ENCODE measurements around the gene CGREF1. TPM values are rescaled to one million over a fixed set of nuclear protein-coding genes. Genes with fewer than 3 reads are reported as not detected.

The CGREF1 gene
- total and polyA plus RNA-seq, 7 donors: 0.68 to 2.6 (median 1.1) TPM; not detected in 2

DNA sequence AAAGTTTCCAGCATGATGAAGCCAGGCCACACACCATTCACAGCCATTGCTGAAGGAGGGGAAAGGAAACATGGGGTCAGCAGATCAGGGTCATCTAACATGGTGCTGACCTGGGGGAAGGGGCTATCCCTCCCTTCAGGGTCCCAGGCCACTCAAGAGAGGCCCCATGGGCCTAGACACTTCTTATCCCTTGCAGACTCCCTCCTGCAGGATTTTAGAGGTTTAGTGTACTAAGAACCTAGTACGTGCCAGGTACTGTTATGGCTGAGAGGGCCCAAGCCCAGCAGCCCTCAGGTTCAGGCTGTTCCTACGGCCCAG, 23.5 kb downstream of the CGREF1 start:
- Histone ChIP-seq H3K9me3 (no peaks in the 10 kb centered on the region), H3K27ac (no peak overlapping the region), H3K36me3 (no peaks in the 10 kb centered on the region), H3K27me3 (no peaks in the 10 kb centered on the region), H3K4me3 (no peak overlapping the region), H3K4me1 (peaks cover 0 to 12% (median 6%) of the 10 kb centered on the region in 4 donors)
- intact Hi-C loops (cut with DNase I): no loop called here
- DNase-seq: no peak
- WGBS, 2 donors: 95 to 96% methylated on average over 2 of the region's 2 CpGs
- no peak for TF ChIP-seq POLR2A (IDR thresholded peaks at IDR 0.05)
- TF ChIP-seq POLR2AphosphoS5 (IDR thresholded peaks at IDR 0.05): no peak
- no peak for TF ChIP-seq CTCF (IDR thresholded peaks at IDR 0.05)
- no peak for TF ChIP-seq EP300 (IDR thresholded peaks at IDR 0.05)

DNA sequence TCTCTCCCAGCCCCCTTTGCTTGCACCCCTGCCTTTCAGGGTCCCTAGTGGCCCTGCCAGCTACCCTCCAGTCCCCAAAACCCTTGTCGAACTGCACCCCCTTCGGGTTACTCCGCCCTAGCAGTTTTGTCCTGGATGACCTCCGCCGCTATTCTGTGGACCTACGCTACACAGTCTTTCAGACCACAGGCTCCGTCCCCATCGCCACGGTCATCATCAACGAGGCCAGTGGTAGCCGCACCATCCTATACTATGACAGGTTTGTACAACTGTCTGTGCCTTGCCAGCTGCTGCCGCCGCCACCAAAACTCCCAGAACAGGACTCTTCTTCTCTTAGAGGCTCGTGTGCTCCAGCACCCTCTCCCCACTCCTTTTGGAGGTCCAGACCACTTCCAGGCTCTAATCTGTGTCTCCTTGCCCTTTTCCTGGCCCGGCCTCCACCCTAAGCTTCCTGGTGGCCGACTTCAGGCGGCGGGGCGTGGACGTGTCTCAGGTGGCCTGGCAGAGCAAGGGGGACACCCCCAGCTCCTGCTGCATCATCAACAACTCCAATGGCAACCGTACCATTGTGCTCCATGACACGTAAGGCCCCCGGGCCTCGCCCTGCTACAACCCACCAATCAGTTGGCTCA, 24.5 kb downstream of the CGREF1 start:
- no peak overlapping the region for H3K4me3 ChIP-seq
- no peaks in the 10 kb centered on the region for H3K9me3 ChIP-seq
- H3K4me1 ChIP-seq: peaks cover 0 to 12% (median 6%) of the 10 kb centered on the region in 4 donors
- H3K36me3 ChIP-seq: no peaks in the 10 kb centered on the region
- intact Hi-C loops (cut with DNase I): no loop called here
- 94% methylated on average over 24 of the region's 24 CpGs for WGBS, 2 donors
- DNase-seq: no peak
- no peaks in the 10 kb centered on the region for H3K27me3 ChIP-seq
- H3K27ac ChIP-seq: no peak overlapping the region
- TF ChIP-seq EP300 (IDR thresholded peaks at IDR 0.05) (no peak), CTCF (IDR thresholded peaks at IDR 0.05) (no peak), POLR2AphosphoS5 (IDR thresholded peaks at IDR 0.05) (no peak), POLR2A (IDR thresholded peaks at IDR 0.05) (no peak)

- H3K9me3 ChIP-seq: no peaks in the 10 kb centered on the region
- TF ChIP-seq CTCF (IDR thresholded peaks at IDR 0.05): no peak
- no peak overlapping the region for H3K27ac ChIP-seq
- H3K4me3 ChIP-seq: no peak overlapping the region
- 72 to 88% methylated on average over 6 of the region's 6 CpGs for WGBS, 2 donors
- intact Hi-C loops (cut with DNase I): no loop called here
- no peaks in the 10 kb centered on the region for H3K36me3 ChIP-seq
- H3K4me1 ChIP-seq: peaks cover 0 to 12% (median 6%) of the 10 kb centered on the region in 4 donors
- no peaks in the 10 kb centered on the region for H3K27me3 ChIP-seq
- no peak for DNase-seq
Observed at GRCh38 chr2:27093430-27094352, 25.2 kb downstream of the CGREF1 start.

- no peak for DNase-seq
- H3K27ac ChIP-seq: no peak overlapping the region
- intact Hi-C loops (cut with DNase I): no loop called here
- no peak overlapping the region for H3K4me3 ChIP-seq
- peaks cover 0 to 12% (median 6%) of the 10 kb centered on the region in 4 donors for H3K4me1 ChIP-seq
- H3K9me3 ChIP-seq: no peaks in the 10 kb centered on the region
- H3K27me3 ChIP-seq: no peaks in the 10 kb centered on the region
- WGBS, 2 donors: 27 to 65% methylated on average over 10 of the region's 10 CpGs
- no peaks in the 10 kb centered on the region for H3K36me3 ChIP-seq
- TF ChIP-seq CTCF (IDR thresholded peaks at IDR 0.05) (no peak), EP300 (IDR thresholded peaks at IDR 0.05) (no peak), POLR2AphosphoS5 (IDR thresholded peaks at IDR 0.05) (no peak), POLR2A (IDR thresholded peaks at IDR 0.05) (no peak)
Observed at GRCh38 chr2:27092696-27093429, 26.1 kb downstream of the CGREF1 start.

All from sigmoid colon (tissue), 7 donors.